NCI-H146 treated with DMSO at 0.1 percent for 48 hours (cell line): ENCODE measurements around the gene RERE.
"Not testable (repeated sequence)": the region's sequence is repeated elsewhere in the genome, so short reads cannot be mapped to it uniquely, and the experiment has no call there.

Experiments used
- DNase-seq: peaks from one replicate; lab custom pipeline; 2025; ENCODE audit not compliant: unreplicated experiment; lab: John Stamatoyannopoulos, UW

Gene RERE

DNA sequence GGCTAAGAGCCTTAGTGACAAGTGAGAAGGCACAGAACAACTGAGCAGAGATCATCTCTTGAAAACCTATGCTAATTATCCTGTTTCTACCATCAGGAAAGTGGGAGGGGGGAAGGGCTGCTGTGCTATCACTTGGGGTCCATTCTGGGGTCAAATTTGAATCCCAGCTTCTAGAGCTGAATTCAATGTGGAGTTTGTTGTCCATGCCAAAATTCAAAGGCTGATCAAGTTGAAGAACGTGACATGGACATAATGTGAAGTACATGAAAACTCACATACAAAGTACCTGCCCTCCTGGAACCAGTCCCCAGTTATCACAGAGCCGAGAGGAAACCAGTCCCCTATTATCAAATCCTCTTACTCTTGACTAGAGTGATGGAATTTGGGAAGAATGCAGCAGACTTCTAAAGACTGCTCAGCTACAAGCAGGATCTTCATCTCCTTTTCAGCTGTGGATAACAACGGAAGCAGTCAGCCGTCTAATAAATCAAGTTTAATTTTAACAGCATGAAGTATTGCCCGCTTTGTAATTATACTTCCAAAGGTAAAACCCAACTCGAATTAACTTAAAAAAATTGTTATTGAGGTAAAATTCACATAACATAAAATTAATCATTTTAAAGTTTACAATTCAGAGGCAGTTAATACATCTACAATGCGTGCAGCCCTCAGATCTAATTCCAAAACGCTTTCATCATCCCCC, 421.2 kb downstream of the RERE start:
- DNase-seq: no peak

GRCh38 chr1:8395433-8395866, 422.0 kb downstream of the RERE start:
- no peak for DNase-seq

GRCh38 chr1:8394456-8395321, 422.8 kb downstream of the RERE start:
- no peak for DNase-seq

DNA sequence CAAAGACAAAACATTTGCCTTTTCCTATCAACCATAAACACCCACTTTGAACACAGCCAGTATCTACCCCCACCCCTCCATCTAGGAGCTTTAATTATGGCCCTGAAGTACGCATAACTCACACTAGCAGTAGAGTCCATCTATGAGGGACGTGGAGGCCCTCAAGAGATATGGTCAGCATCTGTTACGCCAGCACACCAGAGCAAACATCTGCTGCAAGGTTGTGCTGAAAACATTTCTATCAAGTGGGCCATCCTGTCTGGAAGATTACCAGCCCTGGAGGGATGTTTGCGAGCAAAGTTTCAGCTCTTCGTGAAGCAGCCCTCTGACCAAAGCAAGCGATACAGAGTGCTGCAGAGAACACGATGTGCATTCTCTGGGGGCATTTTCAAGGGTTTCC, 424.9 kb downstream of the RERE start:
- DNase-seq: no peak

GRCh38 chr1:8390707-8391106, 426.7 kb downstream of the RERE start:
- no peak for DNase-seq

DNA sequence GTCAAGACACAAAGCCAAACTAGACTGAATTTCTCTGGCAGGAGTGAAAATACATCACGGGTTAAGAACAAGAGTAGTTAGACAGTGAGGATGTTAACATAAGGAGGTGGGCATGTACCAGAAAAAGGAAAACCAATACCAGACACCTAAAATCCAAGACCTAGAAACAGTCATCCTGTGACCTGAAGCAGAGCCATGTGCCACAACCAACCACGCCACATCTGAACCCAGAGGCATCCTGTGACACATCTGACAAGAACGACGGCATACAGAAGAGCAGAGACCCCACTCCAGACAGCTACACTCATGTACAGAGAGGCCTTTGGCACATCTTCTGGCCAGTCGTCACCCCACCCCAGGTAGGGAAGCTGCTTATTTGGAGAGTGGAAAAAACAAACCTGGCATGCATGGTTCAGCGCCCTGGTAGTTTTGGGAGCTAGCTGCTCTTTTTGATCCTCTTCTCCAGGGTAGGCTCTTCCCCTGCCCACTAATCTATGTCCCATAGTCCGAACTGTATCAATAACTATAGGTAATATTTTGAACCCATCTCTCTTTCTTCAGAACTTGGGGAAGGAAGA, 427.4 kb downstream of the RERE start:
- no peak for DNase-seq

GRCh38 chr1:8388732-8389562, 428.5 kb downstream of the RERE start:
- no peak for DNase-seq

DNA sequence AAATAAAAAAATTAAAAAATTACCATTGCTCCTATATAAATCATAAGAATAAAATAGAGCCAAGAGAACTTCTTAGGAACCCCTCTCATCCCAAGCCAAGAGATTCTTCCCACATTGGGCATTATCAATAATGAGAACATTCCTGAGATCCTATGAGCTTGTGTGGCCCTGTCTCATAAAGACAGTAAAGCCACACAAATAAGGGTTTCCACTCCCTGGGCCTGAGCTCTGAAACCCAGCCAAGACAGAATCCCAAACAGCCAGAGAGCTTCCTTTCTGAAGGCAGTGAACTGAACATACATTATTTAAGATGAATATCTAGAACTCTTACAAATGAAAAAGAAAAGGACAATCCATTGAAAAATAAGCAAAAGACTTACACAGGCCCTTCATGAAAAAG, 431.2 kb downstream of the RERE start:
- DNase-seq: no peak

- DNase-seq: no peak
These were observed 432.9 kb downstream of the RERE start for GRCh38 chr1:8384577-8384976.

DNA sequence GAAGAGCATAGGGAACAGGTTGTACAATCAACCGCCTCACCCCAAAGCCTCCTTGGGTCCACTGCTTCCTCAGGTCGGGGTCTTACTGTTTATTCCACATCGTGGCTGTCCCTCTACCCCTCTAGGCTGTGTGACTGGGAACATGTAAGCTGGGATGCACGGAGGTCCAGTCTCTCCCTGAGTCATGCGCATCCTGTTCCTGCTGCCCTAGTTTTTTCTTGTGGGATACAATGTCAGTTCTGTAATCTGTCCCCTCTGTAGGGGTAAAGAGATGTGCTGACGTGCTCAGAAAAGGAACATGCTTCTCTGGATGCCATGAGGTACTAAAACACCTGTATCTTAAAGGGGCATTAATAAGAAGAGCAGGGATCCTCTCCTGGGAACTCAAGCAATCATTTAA, 433.4 kb downstream of the RERE start:
- no peak for DNase-seq

GRCh38 chr1:8382608-8383505, 434.6 kb downstream of the RERE start:
- DNase-seq: no peak

DNA sequence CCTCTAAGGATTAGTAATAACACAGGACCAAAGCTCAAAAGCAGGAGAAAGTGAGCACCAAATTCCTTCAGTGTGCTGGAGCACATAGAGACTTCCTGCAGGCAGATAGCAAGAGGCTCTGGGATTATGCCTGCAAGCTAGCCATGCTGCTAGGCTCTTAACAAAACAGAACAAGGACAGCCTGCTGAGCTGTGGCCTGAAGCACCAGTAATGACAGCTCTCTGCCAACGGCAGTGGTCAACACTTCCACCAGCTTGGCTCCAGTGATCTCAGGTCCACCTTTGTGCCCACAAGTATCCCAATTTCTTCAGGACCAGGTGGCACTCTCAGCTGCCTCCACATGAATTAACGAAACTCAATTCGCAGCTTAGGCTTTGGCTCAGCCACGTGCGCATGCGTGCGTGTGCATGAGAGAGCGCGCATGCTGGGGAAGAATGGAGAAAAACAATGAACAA, 435.4 kb downstream of the RERE start:
- DNase-seq: no peak

DNA sequence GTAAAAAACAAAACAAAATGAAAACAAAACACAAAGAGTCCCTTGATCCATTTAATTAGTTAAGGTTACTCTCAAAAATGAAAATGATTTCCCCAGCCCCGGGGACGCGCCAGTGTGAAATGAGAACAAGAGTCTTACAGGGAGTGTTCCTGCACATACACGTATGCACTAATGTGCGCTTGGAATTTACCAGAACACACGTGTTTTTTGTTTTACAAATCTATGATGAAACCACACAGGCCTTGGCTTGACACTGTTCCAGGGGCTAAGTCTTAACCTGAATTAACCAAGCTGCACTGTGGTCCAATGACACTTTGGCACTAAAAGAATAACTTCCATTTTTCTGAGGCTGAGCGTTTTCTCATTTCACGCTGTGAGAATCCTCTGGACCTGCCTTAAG, 435.8 kb downstream of the RERE start:
- DNase-seq: no peak

- not testable (repeated sequence) for DNase-seq
These were observed 437.1 kb downstream of the RERE start for GRCh38 chr1:8380310-8380709.

DNA sequence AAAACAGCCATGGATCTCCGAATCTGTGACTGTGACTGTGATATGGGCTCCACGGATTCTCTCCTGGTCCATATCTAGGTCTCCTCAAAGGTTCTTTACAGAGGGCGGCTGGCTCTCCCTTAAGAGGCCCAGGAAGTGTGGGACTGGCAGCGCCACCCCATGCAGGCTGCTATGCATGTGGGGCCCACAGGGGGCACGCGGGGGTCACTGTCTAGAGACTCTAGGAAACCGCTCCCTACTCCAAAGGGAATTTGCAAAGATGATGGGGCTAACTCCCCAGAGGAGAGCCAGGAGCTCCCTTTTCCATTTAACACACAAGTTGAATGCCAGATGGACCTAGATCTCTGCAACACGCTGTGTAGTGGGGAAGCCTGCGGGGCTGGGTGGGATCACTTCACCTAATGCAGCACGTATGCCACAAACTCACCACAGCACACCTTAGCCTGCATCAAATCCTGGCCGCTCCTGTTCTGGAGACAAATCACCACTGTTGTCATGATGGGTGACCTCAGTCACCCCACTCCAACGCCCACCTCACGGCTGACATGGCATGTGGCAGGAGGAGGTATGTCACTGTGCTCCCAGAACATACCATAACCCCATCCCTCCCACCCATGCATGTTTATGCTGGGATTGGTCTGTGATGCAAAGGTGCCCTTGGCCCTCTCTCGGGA, 437.8 kb downstream of the RERE start:
- no peak for DNase-seq

DNA sequence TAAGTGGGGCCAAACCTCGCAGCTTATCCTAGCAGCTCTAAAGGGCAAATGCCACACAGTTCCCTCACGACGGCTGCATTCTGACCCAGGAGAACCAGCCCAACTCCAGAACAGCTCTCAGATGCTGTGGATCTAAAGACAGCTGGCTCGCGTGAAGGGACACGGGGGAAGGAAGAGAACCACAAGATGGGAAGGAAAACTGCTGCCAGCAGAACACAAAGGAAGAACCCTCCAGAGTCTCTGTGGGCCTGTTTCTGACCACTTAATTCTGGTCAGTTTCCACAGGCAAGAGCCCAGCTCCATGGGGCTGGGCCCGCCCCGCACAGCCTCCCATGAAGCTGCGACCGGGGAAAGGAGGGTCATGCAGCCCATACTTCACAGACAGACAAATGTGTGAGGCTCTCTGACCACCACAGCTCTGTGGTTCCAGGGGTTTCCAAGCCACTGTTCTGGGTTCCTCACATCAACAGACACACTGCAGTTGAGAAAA, 438.4 kb downstream of the RERE start:
- no peak for DNase-seq

- DNase-seq: no peak
These were observed 439.3 kb downstream of the RERE start for GRCh38 chr1:8378178-8378577.

- no peak for DNase-seq
These were observed 440.0 kb downstream of the RERE start for GRCh38 chr1:8377271-8377981.

- no peak for DNase-seq
These were observed 441.0 kb downstream of the RERE start for GRCh38 chr1:8376358-8376840.
